Measurements from ENCODE around the gene ENG.

DNA sequence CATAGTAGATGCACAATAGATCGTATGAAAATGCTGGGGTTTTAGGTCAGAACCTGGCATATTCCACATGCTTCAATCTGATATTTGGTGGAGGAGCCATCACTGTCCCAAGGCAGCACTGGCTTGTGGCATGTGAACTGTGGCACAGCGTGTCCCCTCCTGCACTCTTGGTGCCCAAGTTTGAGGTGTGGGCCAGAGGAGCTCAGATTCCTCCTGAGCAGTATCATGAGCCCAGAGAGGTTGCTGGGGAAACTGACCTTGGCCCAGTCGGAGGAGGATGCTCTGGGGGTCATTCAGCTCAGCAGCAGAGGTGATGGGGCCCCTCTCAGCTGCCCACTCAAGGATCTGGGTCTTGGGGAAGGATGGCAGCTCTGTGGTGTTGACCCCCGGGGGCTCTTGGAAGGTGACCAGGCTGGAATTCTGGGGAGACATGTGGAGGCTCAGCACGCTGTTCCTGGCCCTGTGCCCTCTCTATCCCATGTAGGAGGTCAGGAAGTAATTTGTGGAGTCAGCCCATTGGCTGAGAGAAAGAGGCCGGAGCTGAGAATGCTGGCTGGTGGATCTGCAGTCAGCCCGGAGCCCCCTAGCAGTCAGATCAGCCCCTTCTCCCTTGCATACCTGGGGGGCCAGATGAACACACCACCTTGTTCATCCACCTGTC is 28.1 kb downstream of the ENG start:
- TF ChIP-seq CTCF (IDR thresholded peaks at IDR 0.05) (no peak), POLR2AphosphoS5 (IDR thresholded peaks at IDR 0.05) (no peak), EP300 (IDR thresholded peaks at IDR 0.05) (no peak)

All from stomach (tissue), 4 donors.